ENCODE results near the gene PGM2. TPM values are rescaled to one million over a fixed set of nuclear protein-coding genes. Genes with fewer than 3 reads are reported as not detected.
A peak's percentile ranks its signal among the peaks of the same experiment; 100 is the strongest.
"Not testable (repeated sequence)": the region's sequence is repeated elsewhere in the genome, so short reads cannot be mapped to it uniquely, and the experiment has no call there.

PGM2 gene
- total RNA-seq, 2 donors from 2014 or later = 42.2 to 67.0 TPM

DNA sequence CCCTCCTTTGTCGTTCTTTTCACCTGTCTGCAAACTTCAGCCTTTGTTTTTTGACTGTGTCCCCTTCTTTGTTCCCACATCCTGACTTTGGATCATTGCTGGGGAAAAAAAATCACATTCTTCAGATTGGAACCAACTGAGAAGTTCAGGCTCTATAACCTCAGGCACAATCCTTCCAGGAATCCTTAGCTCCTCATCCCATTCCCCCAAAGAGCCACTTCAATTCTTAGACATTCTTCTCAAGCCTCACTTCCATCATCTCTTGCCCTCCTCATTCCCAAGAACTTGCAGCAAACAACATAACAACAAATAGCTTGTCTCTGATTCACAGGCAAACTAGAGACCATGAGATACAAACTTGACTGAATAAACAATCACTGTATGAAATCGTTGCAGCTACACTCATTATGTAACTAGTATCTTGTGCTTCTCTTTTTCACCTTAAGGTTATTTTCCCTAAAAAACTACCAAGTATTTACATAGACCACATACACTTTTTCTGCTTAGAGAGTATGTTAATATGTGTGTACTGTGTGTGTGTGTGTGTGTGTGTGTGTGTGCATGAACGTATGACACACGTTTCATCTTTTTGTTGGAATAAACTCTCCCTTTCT, 26.4 kb upstream of the PGM2 start:
- ATAC-seq (replicated peaks) = no peak
- H3K4me1 Mint-ChIP-seq = no peaks in the 10 kb centered on the region
- H3K9me3 Mint-ChIP-seq = no peaks in the 10 kb centered on the region
- no peak overlapping the region for H3K27ac Mint-ChIP-seq
- no peaks in the 10 kb centered on the region for H3K36me3 Mint-ChIP-seq (ENCODE audit: low read depth)
- peaks cover under 1% of the 10 kb centered on the region for H3K27me3 Mint-ChIP-seq
- H3K4me3 Mint-ChIP-seq = no peak overlapping the region

DNA sequence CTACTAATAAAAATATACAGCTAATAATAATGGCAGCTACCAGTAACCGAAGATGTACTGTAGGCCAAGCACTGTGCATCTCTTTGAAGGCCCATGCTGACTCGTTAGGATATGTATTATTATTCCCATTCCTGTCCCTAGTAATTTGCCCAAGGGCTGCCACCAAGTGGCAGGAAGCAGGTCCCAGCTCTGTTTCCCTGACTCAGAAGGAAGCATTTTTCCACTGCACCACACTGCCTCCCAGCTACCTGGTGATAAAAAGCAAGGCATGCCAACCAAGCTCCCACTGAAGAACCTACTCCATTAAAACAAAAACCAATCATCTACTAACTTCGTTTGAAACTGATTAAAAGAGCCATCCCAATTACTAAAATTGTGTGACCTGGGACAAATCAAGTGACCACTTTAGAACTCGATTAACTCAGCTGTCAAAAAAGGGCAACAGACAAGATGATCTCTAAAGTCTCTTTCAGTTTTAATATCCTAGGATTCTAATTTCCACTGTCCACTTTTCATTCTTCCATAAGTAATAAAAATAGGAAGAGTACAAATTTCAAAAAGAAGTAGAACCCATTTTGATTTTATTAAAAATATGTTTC, 24.3 kb upstream of the PGM2 start:
- Mint-ChIP-seq H3K27me3 (no peaks in the 10 kb centered on the region), H3K4me1 (no peaks in the 10 kb centered on the region), H3K9me3 (no peaks in the 10 kb centered on the region), H3K27ac (no peak overlapping the region), H3K36me3 (ENCODE audit: low read depth) (no peaks in the 10 kb centered on the region), H3K4me3 (no peak overlapping the region)
- no peak for ATAC-seq (replicated peaks)

DNA sequence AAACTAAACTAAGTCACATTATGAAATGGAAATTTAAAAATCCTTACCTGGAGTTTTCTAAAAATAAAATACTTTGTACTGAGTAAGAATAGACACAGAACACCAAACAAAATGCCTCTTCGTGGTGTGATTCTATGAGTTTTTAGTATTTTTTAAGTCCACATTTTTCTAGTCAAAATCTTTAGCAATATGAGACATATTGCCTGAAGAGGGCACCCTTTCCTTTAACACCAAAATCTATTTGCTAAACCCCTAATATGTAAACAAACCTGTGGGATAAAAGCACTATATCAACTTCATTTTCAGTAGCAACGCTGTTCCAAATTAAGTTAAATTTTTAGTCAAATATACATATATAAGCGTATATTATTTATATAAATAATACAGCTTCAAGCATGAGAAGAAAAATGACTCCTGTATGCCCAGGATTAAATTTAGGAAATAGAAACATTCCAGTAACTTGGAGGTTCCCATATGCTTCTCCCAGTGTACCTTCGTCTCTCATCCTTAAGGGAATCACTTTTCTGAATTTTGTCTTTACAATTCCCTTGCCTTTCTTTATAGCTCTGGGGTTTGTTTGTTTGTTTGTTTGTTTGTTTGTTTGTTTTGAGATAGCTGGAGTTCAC, 23.0 kb upstream of the PGM2 start:
- H3K27me3 Mint-ChIP-seq = no peaks in the 10 kb centered on the region
- H3K9me3 Mint-ChIP-seq = no peaks in the 10 kb centered on the region
- H3K27ac Mint-ChIP-seq = no peak overlapping the region

DNA sequence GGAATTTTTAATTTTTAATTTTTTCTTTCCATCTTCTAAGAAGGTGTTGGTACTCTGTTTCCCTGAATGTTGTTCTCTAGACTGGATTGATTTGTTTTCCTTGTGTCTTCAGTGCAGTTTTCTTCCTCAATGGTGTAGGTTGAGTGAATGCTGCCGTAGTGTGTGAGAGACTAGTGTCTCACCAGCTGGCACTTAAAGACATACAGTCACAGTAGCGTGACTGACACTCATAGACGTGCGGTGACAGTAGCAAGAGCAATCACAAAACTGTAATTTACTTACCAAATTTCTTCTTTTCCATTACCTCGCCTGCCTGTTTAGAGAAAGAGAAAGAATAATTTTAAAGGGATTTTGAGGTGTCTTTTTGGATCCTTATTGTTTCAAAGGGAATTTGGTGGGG, 21.4 kb upstream of the PGM2 start:
- no peak for ATAC-seq (replicated peaks)
- Mint-ChIP-seq H3K36me3 (ENCODE audit: low read depth) (no peaks in the 10 kb centered on the region), H3K4me3 (no peak overlapping the region), H3K27ac (no peak overlapping the region), H3K9me3 (no peaks in the 10 kb centered on the region), H3K27me3 (no peaks in the 10 kb centered on the region), H3K4me1 (no peaks in the 10 kb centered on the region)

More for the DNA sequence above, 23.0 kb upstream of the PGM2 start:
- no peak for ATAC-seq (replicated peaks)
- no peaks in the 10 kb centered on the region for H3K4me1 Mint-ChIP-seq
- no peaks in the 10 kb centered on the region for H3K36me3 Mint-ChIP-seq (ENCODE audit: low read depth)
- H3K4me3 Mint-ChIP-seq = no peak overlapping the region

DNA sequence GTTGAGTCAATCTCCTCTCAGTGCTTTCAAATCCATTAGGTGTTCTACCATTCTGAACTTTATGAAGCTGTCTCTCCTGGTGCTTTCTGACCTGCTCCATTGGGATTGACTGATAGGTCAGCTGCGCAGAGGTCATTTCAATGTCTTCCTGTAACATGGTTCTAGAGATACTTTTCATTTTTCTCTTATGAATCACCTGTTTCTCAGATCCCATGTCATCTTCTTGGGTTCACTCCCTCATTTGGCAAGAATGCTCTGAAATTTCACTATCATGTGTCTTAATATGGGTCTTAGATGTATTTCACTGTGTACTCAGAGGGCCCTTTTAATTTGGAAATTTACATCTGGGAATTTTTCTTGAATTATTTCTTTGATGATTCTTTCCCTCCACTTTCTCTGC, 13.8 kb upstream of the PGM2 start:
- no peaks in the 10 kb centered on the region for H3K27me3 Mint-ChIP-seq
- no peak overlapping the region for H3K27ac Mint-ChIP-seq
- peaks cover 18% of the 10 kb centered on the region for H3K4me1 Mint-ChIP-seq
- H3K4me3 Mint-ChIP-seq = no peak overlapping the region
- no peaks in the 10 kb centered on the region for H3K36me3 Mint-ChIP-seq (ENCODE audit: low read depth)
- peaks cover 8% of the 10 kb centered on the region for H3K9me3 Mint-ChIP-seq
- ATAC-seq (replicated peaks) = no peak

DNA sequence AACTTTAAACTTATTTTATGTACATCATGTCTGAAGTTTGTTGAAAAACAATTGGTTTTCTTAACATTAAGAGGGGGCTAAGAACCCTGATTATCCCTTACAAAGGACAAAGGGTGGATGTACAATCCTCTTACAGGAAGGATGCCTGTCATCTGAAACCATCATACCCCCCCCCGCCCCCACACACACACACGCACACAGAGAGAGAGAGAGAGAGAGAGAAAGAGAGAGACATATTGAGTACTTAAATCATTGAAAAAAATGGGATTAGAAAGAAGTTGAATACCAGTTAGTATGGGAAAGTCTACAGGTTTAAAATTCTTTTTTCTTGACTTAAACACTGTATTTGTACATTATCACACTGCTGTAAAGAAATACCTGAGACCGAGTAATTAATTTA, 10.9 kb upstream of the PGM2 start:
- H3K9me3 Mint-ChIP-seq = peaks cover 8% of the 10 kb centered on the region
- no peak for ATAC-seq (replicated peaks)
- no peaks in the 10 kb centered on the region for H3K36me3 Mint-ChIP-seq (ENCODE audit: low read depth)
- no peaks in the 10 kb centered on the region for H3K27me3 Mint-ChIP-seq
- peaks cover 18% of the 10 kb centered on the region for H3K4me1 Mint-ChIP-seq
- peak overlapping the region; percentile 97 for H3K27ac Mint-ChIP-seq
- peak overlapping the region; percentile 81 for H3K4me3 Mint-ChIP-seq

DNA sequence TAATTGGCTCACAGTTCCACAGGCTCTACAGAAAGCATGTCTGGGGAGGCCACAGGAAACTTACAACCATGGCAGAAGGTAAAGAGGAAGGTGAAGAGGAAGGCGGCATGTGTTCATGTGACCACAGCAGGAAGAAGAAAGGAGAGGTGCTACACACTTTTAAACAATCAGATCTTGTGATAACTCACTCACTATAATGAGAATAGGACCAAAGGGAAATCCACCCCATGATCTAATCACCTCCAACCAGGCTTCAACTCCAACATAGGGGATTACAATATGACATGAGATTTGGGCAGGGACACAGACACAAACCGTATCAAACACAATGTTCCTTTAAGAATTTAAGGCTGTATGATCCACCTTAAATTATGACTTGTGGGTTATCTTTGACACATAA, 10.5 kb upstream of the PGM2 start:
- H3K4me1 Mint-ChIP-seq = peaks cover 18% of the 10 kb centered on the region
- H3K4me3 Mint-ChIP-seq = peak overlapping the region; percentile 81
- H3K36me3 Mint-ChIP-seq (ENCODE audit: low read depth) = no peaks in the 10 kb centered on the region
- H3K9me3 Mint-ChIP-seq = peaks cover 8% of the 10 kb centered on the region
- peak overlapping the region; percentile 97 for H3K27ac Mint-ChIP-seq
- no peaks in the 10 kb centered on the region for H3K27me3 Mint-ChIP-seq
- ATAC-seq (replicated peaks) = peak; percentile 62

DNA sequence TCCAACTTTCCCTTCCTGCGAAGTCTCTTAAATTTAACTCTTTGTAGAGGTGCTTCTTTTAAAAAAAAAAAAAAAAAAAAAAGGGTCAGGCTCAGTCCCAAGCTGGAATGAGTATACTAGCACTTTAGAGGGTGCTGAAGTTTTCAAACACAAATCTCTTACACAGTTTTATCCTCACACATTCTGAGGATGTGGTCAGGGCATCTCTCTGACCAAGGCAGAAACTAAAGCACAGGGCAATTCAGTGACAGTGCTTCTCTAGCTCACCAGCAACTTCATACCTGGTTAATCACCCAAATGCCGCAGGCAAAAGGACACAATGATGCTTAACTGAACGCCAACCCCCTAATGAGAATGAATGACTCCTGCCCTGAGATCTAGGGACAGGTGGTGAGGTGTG, 9.8 kb upstream of the PGM2 start:
- Mint-ChIP-seq H3K4me3 (peak overlapping the region; percentile 81), H3K9me3 (peaks cover 8% of the 10 kb centered on the region), H3K27me3 (no peaks in the 10 kb centered on the region), H3K4me1 (peaks cover 18% of the 10 kb centered on the region), H3K36me3 (ENCODE audit: low read depth) (no peaks in the 10 kb centered on the region), H3K27ac (peak overlapping the region; percentile 97)
- ATAC-seq (replicated peaks) = peak; percentile 42

DNA sequence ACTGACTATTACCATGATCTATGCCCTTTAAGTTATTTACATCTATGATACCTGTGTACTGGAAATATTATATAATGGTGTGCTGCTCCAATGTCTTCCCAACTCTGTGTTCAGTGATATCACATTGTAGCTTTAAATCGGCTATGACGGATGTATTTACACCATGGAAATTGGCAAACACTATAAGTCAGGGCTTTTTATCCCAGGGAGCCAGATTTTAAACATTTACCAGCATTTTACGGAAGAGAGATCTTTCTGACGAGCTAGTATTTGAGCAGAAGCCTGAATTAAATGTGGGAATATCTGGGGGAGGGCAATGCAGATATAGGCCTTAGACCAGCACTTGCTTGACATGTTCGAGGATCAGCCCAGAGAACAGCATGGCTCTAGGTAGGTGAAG, 7.7 kb upstream of the PGM2 start:
- ATAC-seq (replicated peaks) = no peak
- no peaks in the 10 kb centered on the region for H3K36me3 Mint-ChIP-seq (ENCODE audit: low read depth)
- peaks cover 8% of the 10 kb centered on the region for H3K9me3 Mint-ChIP-seq
- H3K27ac Mint-ChIP-seq = no peak overlapping the region
- no peak overlapping the region for H3K4me3 Mint-ChIP-seq
- H3K27me3 Mint-ChIP-seq = no peaks in the 10 kb centered on the region
- peaks cover 18% of the 10 kb centered on the region for H3K4me1 Mint-ChIP-seq

DNA sequence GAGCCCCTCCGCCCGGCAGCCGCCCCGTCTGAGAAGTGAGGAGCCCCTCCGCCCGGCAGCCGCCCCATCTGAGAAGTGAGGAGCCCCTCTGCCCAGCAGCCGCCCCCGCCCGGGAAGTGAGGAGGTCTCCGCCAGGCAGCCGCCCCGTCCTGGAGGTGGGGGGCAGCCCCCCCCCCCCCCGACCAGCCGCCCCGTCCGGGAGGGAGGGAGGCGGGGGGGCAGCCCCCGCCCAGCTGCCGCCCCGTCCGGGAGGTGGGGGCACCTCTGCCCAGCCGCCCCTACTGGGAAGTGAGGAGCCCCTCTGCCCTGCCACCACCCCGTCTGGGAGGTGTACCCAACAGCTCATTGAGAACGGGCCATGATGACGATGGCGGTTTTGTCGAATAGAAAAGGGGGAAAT, 6.0 kb upstream of the PGM2 start:
- not testable (repeated sequence) for H3K9me3 Mint-ChIP-seq; H3K27ac Mint-ChIP-seq; H3K36me3 Mint-ChIP-seq (ENCODE audit: low read depth); ATAC-seq (replicated peaks); H3K4me3 Mint-ChIP-seq; H3K27me3 Mint-ChIP-seq
- peaks cover 21% of the 10 kb centered on the region for H3K4me1 Mint-ChIP-seq

DNA sequence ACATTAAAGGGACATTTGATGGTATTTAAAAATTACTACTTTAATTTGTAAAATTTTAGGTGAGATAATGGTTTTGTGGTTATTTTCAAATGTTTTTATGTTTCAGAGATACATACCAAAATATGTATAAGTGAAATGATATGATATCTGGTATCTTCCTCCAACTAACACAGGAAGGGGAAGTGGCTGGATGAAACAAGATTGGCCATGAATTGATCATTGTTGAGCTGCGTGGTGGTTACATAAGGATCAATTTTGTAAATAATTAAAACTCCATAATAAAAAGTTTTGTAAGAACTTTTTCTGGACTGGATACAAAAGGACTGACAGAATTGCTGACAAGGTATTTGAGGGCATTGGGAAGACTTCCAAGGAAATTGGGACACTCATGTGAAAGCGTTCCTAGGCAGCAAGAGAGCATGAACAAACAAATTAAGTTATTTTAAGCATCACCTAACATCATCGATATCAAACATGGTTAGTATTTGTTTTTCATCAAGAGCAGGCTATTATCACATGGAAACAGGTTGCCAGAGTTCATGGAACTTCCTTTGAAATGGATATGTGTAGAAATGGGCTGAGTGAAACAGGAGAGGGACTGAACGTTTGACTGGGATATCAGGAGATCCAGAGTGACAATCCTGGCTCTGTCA, 4.4 kb upstream of the PGM2 start:
- no peak overlapping the region for H3K27ac Mint-ChIP-seq
- H3K4me3 Mint-ChIP-seq = no peak overlapping the region
- H3K4me1 Mint-ChIP-seq = peaks cover 14% of the 10 kb centered on the region
- no peaks in the 10 kb centered on the region for H3K27me3 Mint-ChIP-seq
- no peak for ATAC-seq (replicated peaks)
- H3K9me3 Mint-ChIP-seq = no peaks in the 10 kb centered on the region
- peaks cover 5% of the 10 kb centered on the region for H3K36me3 Mint-ChIP-seq (ENCODE audit: low read depth)

DNA sequence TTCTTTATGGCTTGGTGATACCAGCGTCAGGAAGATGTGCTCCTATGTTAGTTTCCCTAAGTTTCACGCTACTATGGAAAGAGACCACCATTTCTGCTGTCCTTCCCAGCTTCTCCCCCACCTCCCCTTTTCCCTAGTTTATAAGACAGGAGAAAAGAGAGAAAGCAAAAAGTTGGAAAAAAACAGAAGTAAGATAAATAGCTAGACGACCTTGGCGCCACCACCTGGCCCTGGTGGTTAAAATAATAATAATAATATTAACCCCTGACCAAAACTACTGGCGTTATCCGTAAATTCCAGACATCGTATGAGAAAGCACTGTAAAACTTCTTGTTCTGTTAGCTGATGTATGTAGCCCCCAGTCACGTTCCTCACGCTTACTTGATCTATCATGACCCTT, 985 bp upstream of the PGM2 start:
- ATAC-seq (replicated peaks); H3K27me3 Mint-ChIP-seq; H3K9me3 Mint-ChIP-seq: not testable (repeated sequence)
- peaks cover 24% of the 10 kb centered on the region for H3K4me1 Mint-ChIP-seq
- peak overlapping the region; percentile 97 for H3K4me3 Mint-ChIP-seq
- H3K36me3 Mint-ChIP-seq (ENCODE audit: low read depth) = peaks cover 26% of the 10 kb centered on the region
- H3K27ac Mint-ChIP-seq = peak overlapping the region; percentile 95

DNA sequence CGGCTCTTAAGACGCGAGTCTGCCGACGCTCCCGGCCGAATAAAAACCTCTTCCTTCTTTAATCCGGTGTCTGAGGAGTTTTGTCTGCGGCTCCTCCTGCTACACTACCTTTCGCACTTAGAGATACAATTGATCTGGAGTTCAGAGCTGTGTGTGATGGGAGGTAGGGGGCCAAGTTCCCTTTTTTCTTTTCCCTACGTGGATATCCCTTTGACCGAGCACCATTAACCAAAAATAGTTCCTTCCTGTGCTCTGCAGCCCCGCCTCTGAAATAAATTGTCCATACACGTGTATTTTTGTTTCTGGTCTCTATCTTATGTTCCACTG, 555 bp upstream of the PGM2 start:
- Mint-ChIP-seq H3K4me1 (peaks cover 24% of the 10 kb centered on the region), H3K27me3 (no peaks in the 10 kb centered on the region), H3K4me3 (peak overlapping the region; percentile 97), H3K9me3 (no peaks in the 10 kb centered on the region), H3K27ac (peak overlapping the region; percentile 95), H3K36me3 (ENCODE audit: low read depth) (peaks cover 31% of the 10 kb centered on the region)
- peak; percentile 20 for ATAC-seq (replicated peaks)

DNA sequence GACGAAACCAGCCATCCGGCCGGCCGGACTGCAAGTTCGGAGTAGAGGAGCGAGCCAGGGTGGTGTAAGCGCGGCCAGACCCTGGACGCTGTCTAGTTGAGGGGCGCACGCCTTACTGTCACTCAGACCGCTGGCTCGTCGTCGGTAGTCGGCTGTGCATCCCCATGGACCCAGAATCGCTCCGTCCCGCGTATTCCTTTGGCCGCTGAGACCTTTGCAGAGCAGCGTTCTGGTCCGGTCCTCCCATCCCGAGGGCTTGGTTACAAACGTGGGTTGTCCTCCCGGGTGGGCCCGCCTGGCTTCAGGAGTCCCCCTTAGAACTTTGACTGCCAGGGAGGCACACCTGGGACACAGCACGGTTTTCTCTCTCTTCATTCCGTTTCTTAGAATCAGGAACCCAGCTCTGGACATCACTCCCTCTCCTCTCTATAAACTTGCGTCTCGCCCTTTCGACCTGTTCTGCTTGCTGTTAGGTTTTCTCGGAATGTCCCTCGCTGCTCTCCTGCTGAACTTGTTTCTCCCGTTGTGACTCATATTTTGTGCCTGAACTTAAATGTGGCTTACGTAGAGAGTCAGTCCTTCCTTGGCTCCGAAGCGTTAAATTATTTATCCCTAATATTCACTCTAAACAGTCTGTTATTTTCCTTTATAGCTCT, 672 bp downstream of the PGM2 start:
- ATAC-seq (replicated peaks) = peak; percentile 48
- peaks cover 43% of the 10 kb centered on the region for H3K36me3 Mint-ChIP-seq (ENCODE audit: low read depth)
- no peaks in the 10 kb centered on the region for H3K27me3 Mint-ChIP-seq
- no peaks in the 10 kb centered on the region for H3K9me3 Mint-ChIP-seq
- H3K4me3 Mint-ChIP-seq = peak overlapping the region; percentile 97
- peak overlapping the region; percentile 95 for H3K27ac Mint-ChIP-seq
- H3K4me1 Mint-ChIP-seq = peaks cover 29% of the 10 kb centered on the region
